HG03159 (cell line): ENCODE results near the gene HSPG2.

Experiments
- ATAC-seq: cut with Tn5 transposase; IDR thresholded peaks from one replicate; pipeline ENCODE4 v1.9.1; 2021; ENCODE audit warnings: mild to moderate bottlenecking, moderate library complexity; ENCODE audit not compliant: unreplicated experiment

HSPG2 gene

GRCh38 chr1:21901473-21901847, 35.6 kb downstream of the HSPG2 start:
- ATAC-seq: no peak

- ATAC-seq: no peak
Observed at GRCh38 chr1:21900766-21901472, 36.2 kb downstream of the HSPG2 start.

GRCh38 chr1:21899987-21900386, 37.1 kb downstream of the HSPG2 start:
- ATAC-seq: no peak

- no peak for ATAC-seq
Observed at GRCh38 chr1:21899267-21899810, 37.8 kb downstream of the HSPG2 start.

GRCh38 chr1:21898326-21899200, 38.5 kb downstream of the HSPG2 start:
- no peak for ATAC-seq

- ATAC-seq: no peak
Observed at GRCh38 chr1:21897844-21898243, 39.3 kb downstream of the HSPG2 start.

- no peak for ATAC-seq
Observed at GRCh38 chr1:21896652-21897532, 40.2 kb downstream of the HSPG2 start.

- ATAC-seq: no peak
Observed at GRCh38 chr1:21896026-21896425, 41.1 kb downstream of the HSPG2 start.

- no peak for ATAC-seq
Observed at GRCh38 chr1:21894034-21894881, 42.9 kb downstream of the HSPG2 start.

- no peak for ATAC-seq
Observed at GRCh38 chr1:21893046-21893805, 43.9 kb downstream of the HSPG2 start.

- no peak for ATAC-seq
Observed at GRCh38 chr1:21891621-21892479, 45.3 kb downstream of the HSPG2 start.

- ATAC-seq: no peak
Observed at GRCh38 chr1:21891081-21891480, 46.0 kb downstream of the HSPG2 start.

GRCh38 chr1:21888500-21888899, 48.6 kb downstream of the HSPG2 start:
- ATAC-seq: no peak

GRCh38 chr1:21887796-21888195, 49.3 kb downstream of the HSPG2 start:
- ATAC-seq: no peak

- ATAC-seq: no peak
Observed at GRCh38 chr1:21887216-21887736, 49.8 kb downstream of the HSPG2 start.

- no peak for ATAC-seq
Observed at GRCh38 chr1:21886486-21887215, 50.5 kb downstream of the HSPG2 start.

- no peak for ATAC-seq
Observed at GRCh38 chr1:21885236-21886037, 51.7 kb downstream of the HSPG2 start.
